HCT116 (cell line): ENCODE results near the gene SLC4A7. TPM values are rescaled to one million over a fixed set of nuclear protein-coding genes. Genes with fewer than 3 reads are reported as not detected.

Source experiments
- ATAC-seq: fragments of 200-7000 bp; cut with Tn5 transposase; 2 replicates; pipeline ENCODE4 v1.9.1; 2020; ENCODE audit warnings: mild to moderate bottlenecking, moderate library complexity
- BruUV-seq: library from RNA; stranded (reverse); fragments of 400-500 nt; replicated peaks from 2 replicates; lab custom pipeline; 2021; lab: Mats Ljungman, UMichigan
- CTCF ChIA-PET: fragments of 300-600 bp; sonication (Branson Sonifier 250); formaldehyde crosslinking; loops from one replicate; lab custom pipeline; 2021; ENCODE audit warnings: antibody characterized with exemption; lab: Charles Lee
- POLR2A ChIA-PET: fragments of 300-600, 350-600 bp; sonication (Branson Sonifier 250); formaldehyde crosslinking; loops from one replicate; lab custom pipeline; 2021; ENCODE audit warnings: antibody characterized with exemption; lab: Charles Lee
- RAD21 ChIA-PET, 2 experiments: fragments of 300-600 bp; sonication (Branson Sonifier 250); formaldehyde crosslinking; loops; one replicate each; lab custom pipeline; 2023; ENCODE audit warnings: low total read pairs in 2 of 2; ENCODE audit not compliant: uncharacterized antibody in 2 of 2, unreplicated experiment in 2 of 2, low non-redundant PET in 1 of 2; lab: Charles Lee
- DNase-seq: peaks from one replicate; pipeline ENCODE4 v3.0.0-alpha.2; 2010; ENCODE audit warnings: low read depth, low spot score
- H2AFZ ChIP-seq: fragments of 200-600 bp; shearing (Covaris generic), sonication (generic); 2 replicates; pipeline ENCODE4 v1.6.1; 2017; ENCODE audit warnings: low read depth, mixed run types, mixed read lengths, antibody characterized with exemption, low read length; ENCODE audit not compliant: poor library complexity, severe bottlenecking
- H3K27ac ChIP-seq: 2 replicates; pipeline ENCODE4 v1.5.1; 2012; ENCODE audit warnings: low read depth, low read length
- H3K27me3 ChIP-seq: fragments of 200-600 bp; sonication (generic); 2 replicates; pipeline ENCODE4 v1.6.1; 2016; ENCODE audit warnings: mixed run types, low read length, mixed read lengths; ENCODE audit not compliant: insufficient read depth
- H3K36me3 ChIP-seq, 2 experiments: fragments of 200-500 bp in 1 of 2; fragments of 200-600 bp in 1 of 2; sonication (Bioruptor generic) in 1 of 2; sonication (generic) in 1 of 2; 2 replicates each; pipeline versions ENCODE4 v1.5.1 to v1.6.1; 2014 to 2016; ENCODE audit warnings: low read length in 2 of 2, inconsistent platforms in 1 of 2, mixed read lengths in 1 of 2, mixed run types in 1 of 2; ENCODE audit not compliant: insufficient read depth in 2 of 2, control insufficient read depth in 1 of 2
- H3K4me1 ChIP-seq, 2 experiments: fragments of 200-600 bp in 1 of 2; sonication (generic) in 1 of 2; 2 replicates each; pipeline versions ENCODE4 v1.5.1 to v1.6.1; 2012 to 2017; ENCODE audit warnings: low read length in 2 of 2, inconsistent platforms in 1 of 2, mild to moderate bottlenecking in 1 of 2, mixed read lengths in 1 of 2, mixed run types in 1 of 2, moderate library complexity in 1 of 2; ENCODE audit not compliant: insufficient read depth in 2 of 2, control insufficient read depth in 1 of 2
- H3K4me2 ChIP-seq: fragments of 200-600 bp; sonication (generic); 2 replicates; pipeline ENCODE4 v1.6.1; 2017; ENCODE audit warnings: mixed run types, low read length, mixed read lengths
- H3K4me3 ChIP-seq, 2 experiments: fragments of 200-600 bp in 1 of 2; sonication (generic) in 1 of 2; replicated peaks in 1 of 2; 2 replicates each; pipeline ENCODE4 v1.5.1; 2011 to 2016; ENCODE audit warnings: low read length in 2 of 2, control low read depth in 1 of 2, low read depth in 1 of 2, mild to moderate bottlenecking in 1 of 2, mixed read lengths in 1 of 2, mixed run types in 1 of 2
- H3K79me2 ChIP-seq: fragments of 200-600 bp; sonication (generic); 2 replicates; pipeline ENCODE4 v1.6.1; 2017; ENCODE audit warnings: mild to moderate bottlenecking, mixed run types, low read length, moderate library complexity, mixed read lengths; ENCODE audit not compliant: insufficient read depth
- H3K9ac ChIP-seq: fragments of 200-600 bp; sonication (generic); 2 replicates; pipeline ENCODE4 v1.6.1; 2016; ENCODE audit warnings: low read length, mixed read lengths
- H3K9me2 ChIP-seq: fragments of 200-600 bp; sonication (generic), shearing (Covaris generic); 2 replicates; pipeline ENCODE4 v1.6.1; 2017; ENCODE audit warnings: mixed run types, mild to moderate bottlenecking, moderate library complexity; ENCODE audit not compliant: insufficient read depth
- H3K9me3 ChIP-seq, 2 experiments: fragments of 200-500 bp in 1 of 2; fragments of 200-600 bp in 1 of 2; sonication (Bioruptor generic) in 1 of 2; sonication (generic) in 1 of 2; 2 replicates each; pipeline ENCODE4 v1.6.1; 2014 to 2017; ENCODE audit warnings: low read length in 2 of 2, mixed read lengths in 2 of 2, inconsistent platforms in 1 of 2, low read depth in 1 of 2, mild to moderate bottlenecking in 1 of 2, mixed run types in 1 of 2, moderate library complexity in 1 of 2; ENCODE audit not compliant: control insufficient read depth in 1 of 2, insufficient read depth in 1 of 2
- H4K20me1 ChIP-seq: fragments of 200-600 bp; sonication (generic), shearing (Covaris generic); 2 replicates; pipeline ENCODE4 v1.6.1; 2017; ENCODE audit warnings: mixed run types, mild to moderate bottlenecking, moderate library complexity; ENCODE audit not compliant: insufficient read depth
- FOSL1 ChIP-seq: IDR thresholded peaks from 2 replicates; pipeline ENCODE4 v1.6.1; 2012; ENCODE audit warnings: low read depth
- REST ChIP-seq: IDR thresholded peaks from 2 replicates; pipeline ENCODE4 v1.6.1; 2012; ENCODE audit warnings: low read depth
- SP1 ChIP-seq: IDR thresholded peaks from 2 replicates; pipeline ENCODE4 v1.6.1; 2012; ENCODE audit warnings: low read depth
- SRF ChIP-seq: IDR thresholded peaks from 2 replicates; pipeline ENCODE4 v1.6.1; 2012; ENCODE audit warnings: low read depth
- intact Hi-C: fragments of 100-400 bp; cut with micrococcal nuclease; formaldehyde crosslinking; loops from 2 replicates; pipeline ENCODE4 v1.10.0; 2022
- total RNA-seq: library from RNA; stranded (reverse); gene quantifications from one replicate; pipeline ENCODE4 v1.2.1, GENCODE V29; 2021; ENCODE audit not compliant: unreplicated experiment

Gene SLC4A7
- total RNA-seq, 1 experiment from 2014 or later = 37.6 TPM

- intact Hi-C loops = no loop called here
- H3K9me2 ChIP-seq = no peaks in the 10 kb centered on the region
- DNase-seq (no peak), ATAC-seq (no peak)
- peak overlapping the region; percentile 12 for H2AFZ ChIP-seq
- BruUV-seq = no TSS peak
- H3K9me3 ChIP-seq = no peaks in the 10 kb centered on the region
- no peaks in the 10 kb centered on the region for H3K27me3 ChIP-seq
- peaks cover 11 to 15% of the 10 kb centered on the region in 2 experiments for H3K4me1 ChIP-seq
- no peak overlapping the region for H3K27ac ChIP-seq
- ChIA-PET RAD21 (interaction anchor here in 1 of 2 experiments (0.6 kb wide), 1 partner anchor 130 kb away, joined by 4 read pairs; no protein-coding TSS in a partner anchor), POLR2A (no interaction called here), CTCF (interaction anchor here (1.2 kb wide), 1 partner anchor 15 kb away, joined by 3 read pairs; no protein-coding TSS in a partner anchor)
- no peak overlapping the region for H3K9ac ChIP-seq
- H3K79me2 ChIP-seq = no peaks in the 10 kb centered on the region
- no peaks in the 10 kb centered on the region for H3K36me3 ChIP-seq
- no peak overlapping the region for H3K4me2 ChIP-seq
- no peak overlapping the region for H3K4me3 ChIP-seq
- no peak for TF ChIP-seq SRF
- TF ChIP-seq REST = no peak
- no peak for TF ChIP-seq SP1
- no peak for TF ChIP-seq FOSL1
- no peaks in the 10 kb centered on the region for H4K20me1 ChIP-seq
Measured at GRCh38 chr3:27508424-27508823, 24.2 kb upstream of the SLC4A7 start.
